HepG2 (cell line): Measurements from ENCODE around the gene ZNF48. TPM values are rescaled to one million over a fixed set of nuclear protein-coding genes. Genes with fewer than 3 reads are reported as not detected.

Experiments
- ARNT ChIP-seq: fragments of 450-650 bp; IDR thresholded peaks from 2 replicates; pipeline ENCODE4 v1.6.1; 2017
- FOSL1 ChIP-seq: sonication (generic); formaldehyde crosslinking; IDR thresholded peaks from 2 replicates; pipeline ENCODE4 v1.9.0; 2021; ENCODE audit warnings: missing genetic modification reagents, borderline replicate concordance
- FOXM1 ChIP-seq: sonication (generic); formaldehyde crosslinking; IDR thresholded peaks from 2 replicates; pipeline ENCODE4 v1.5.0; 2020; ENCODE audit warnings: missing genetic modification reagents
- HIVEP1 ChIP-seq: sonication (generic); formaldehyde crosslinking; IDR thresholded peaks from 2 replicates; pipeline ENCODE4 v1.4.0; 2020; ENCODE audit warnings: mild to moderate bottlenecking, missing genetic modification reagents
- HNRNPL ChIP-seq: fragments of 200-400 bp; formaldehyde crosslinking; IDR thresholded peaks from 2 replicates; pipeline ENCODE4 v1.6.1; 2017; ENCODE audit warnings: mild to moderate bottlenecking, low read depth, low read length
- KDM5A ChIP-seq: fragments of 200-600 bp; sonication (generic); IDR thresholded peaks from 2 replicates; pipeline ENCODE4 v1.7.0; 2018; ENCODE audit warnings: antibody characterized with exemption, mild to moderate bottlenecking, low read length, borderline replicate concordance
- MAX ChIP-seq: IDR thresholded peaks from 2 replicates; pipeline ENCODE4 v1.6.1; 2012; ENCODE audit warnings: inconsistent platforms
- NFKBIZ ChIP-seq: IDR thresholded peaks from 2 replicates; pipeline ENCODE4 v1.6.1; 2018; ENCODE audit warnings: missing genetic modification reagents, missing compliant biosample characterization
- PHF20 ChIP-seq: sonication (generic); formaldehyde crosslinking; IDR thresholded peaks from 2 replicates; pipeline ENCODE4 v1.5.0; 2020; ENCODE audit warnings: mild to moderate bottlenecking, missing genetic modification reagents
- YEATS2 ChIP-seq: sonication (generic); formaldehyde crosslinking; IDR thresholded peaks from 2 replicates; pipeline ENCODE4 v1.4.0; 2020; ENCODE audit warnings: missing genetic modification reagents, borderline replicate concordance
- ZBTB40 ChIP-seq, 2 experiments: fragments of 450-650 bp in 1 of 2; sonication (generic) in 1 of 2; formaldehyde crosslinking in 1 of 2; IDR thresholded peaks; 2 replicates each; pipeline versions ENCODE4 v1.6.1 to v1.8.0; 2016 to 2022; ENCODE audit warnings: antibody characterized with exemption in 1 of 2, mild to moderate bottlenecking in 1 of 2, missing genetic modification reagents in 1 of 2
- ZMYM2 ChIP-seq: sonication (generic); formaldehyde crosslinking; IDR thresholded peaks from 2 replicates; pipeline ENCODE4 v1.8.0; 2022; ENCODE audit warnings: mild to moderate bottlenecking, missing genetic modification reagents
- ZNF138 ChIP-seq: sonication (generic); formaldehyde crosslinking; IDR thresholded peaks from 2 replicates; pipeline ENCODE4 v1.5.0; 2020; ENCODE audit warnings: mild to moderate bottlenecking, low read depth, missing genetic modification reagents
- ZNF260 ChIP-seq: sonication (generic); formaldehyde crosslinking; IDR thresholded peaks from 2 replicates; pipeline ENCODE4 v1.4.0; 2020; ENCODE audit warnings: missing genetic modification reagents, low read depth, mild to moderate bottlenecking, borderline replicate concordance
- ZNF44 ChIP-seq: sonication (generic); formaldehyde crosslinking; IDR thresholded peaks from 2 replicates; pipeline ENCODE4 v1.5.1; 2020; ENCODE audit warnings: mild to moderate bottlenecking, missing genetic modification reagents
- ZNF484 ChIP-seq: sonication (generic); formaldehyde crosslinking; IDR thresholded peaks from 2 replicates; pipeline ENCODE4 v1.5.1; 2020; ENCODE audit warnings: mild to moderate bottlenecking, low read depth, missing genetic modification reagents, borderline replicate concordance
- ZNF552 ChIP-seq: sonication (generic); formaldehyde crosslinking; IDR thresholded peaks from 2 replicates; pipeline ENCODE4 v1.9.0; 2022; ENCODE audit warnings: missing genetic modification reagents, mild to moderate bottlenecking, borderline replicate concordance
- ZNF770 ChIP-seq: sonication (generic); formaldehyde crosslinking; IDR thresholded peaks from 2 replicates; pipeline ENCODE4 v1.5.0; 2020; ENCODE audit warnings: mild to moderate bottlenecking, missing genetic modification reagents
- polyA plus RNA-seq, 8 experiments: library from polyadenylated mRNA; depleted of rRNA in 3 of 8; stranded (reverse) in 7 of 8; unstranded in 1 of 8; fragments of >200 nt; fragmentation: Illumina TruSeq in 4 of 8; extraction: Trizol in 4 of 8; gene quantifications; 2 replicates each; pipeline versions ENCODE4 v1.2.1 to v1.2.3, GENCODE V29; 2011 to 2016; ENCODE audit warnings: low read depth in 4 of 8, missing spikeins in 1 of 8, mixed read lengths in 1 of 8; ENCODE audit not compliant: insufficient read depth in 1 of 8
- total RNA-seq, 5 experiments: library from RNA; depleted of rRNA; stranded (reverse); fragments of >200 nt; fragmentation: Illumina TruSeq; extraction: Trizol; gene quantifications; 2 replicates each; pipeline ENCODE4 v1.2.3, GENCODE V29; 2016; ENCODE audit warnings: low read depth in 1 of 5

Gene ZNF48
- total and polyA plus RNA-seq, 2 of the 13 experiments (the other 11 are each of a cell fraction or from before 2014, with no cell fraction given) = 9.9 to 12.3 TPM

- no peak for TF ChIP-seq ZBTB40 (IDR thresholded peaks at IDR 0.05)
- no peak for TF ChIP-seq ZBTB40 (CRISPR knock-in tag; IDR thresholded peaks at IDR 0.05)
- TF ChIP-seq KDM5A = no peak
- TF ChIP-seq FOXM1 (CRISPR knock-in tag) = no peak
- no peak for TF ChIP-seq YEATS2 (CRISPR knock-in tag)
- peak; percentile 59; the same call in 1 of the 2 replicates for TF ChIP-seq ZNF770 (CRISPR knock-in tag)
- no peak; the same call in 1 of the 2 replicates for TF ChIP-seq MAX
- TF ChIP-seq PHF20 (CRISPR knock-in tag) = no peak
- no peak for TF ChIP-seq ZNF138 (CRISPR knock-in tag)
- no peak for TF ChIP-seq ARNT
- no peak for TF ChIP-seq HNRNPL
- TF ChIP-seq ZNF484 (CRISPR knock-in tag) = no peak
- 0 out of 2 replicates have a peak, but pooled peaks have one; percentile 37 for TF ChIP-seq NFKBIZ (CRISPR knock-in tag)
- TF ChIP-seq ZNF44 (CRISPR knock-in tag) = no peak
- no peak for TF ChIP-seq ZNF260 (CRISPR knock-in tag)
- TF ChIP-seq ZNF552 (CRISPR knock-in tag) = no peak
- TF ChIP-seq ZMYM2 (CRISPR knock-in tag) = no peak
- TF ChIP-seq FOSL1 (CRISPR knock-in tag) = no peak
- no peak for TF ChIP-seq HIVEP1
Observed at GRCh38 chr16:30352488-30353401, 42.5 kb upstream of the ZNF48 start (continued).
